ENCODE data around the gene LUC7L.
"Not testable (repeated sequence)": the region's sequence is repeated elsewhere in the genome, so short reads cannot be mapped to it uniquely, and the experiment has no call there.

Gene LUC7L

GRCh38 chr16:164134-164823, 65.0 kb downstream of the LUC7L start:
- not testable (repeated sequence) for DNase-seq

GRCh38 chr16:163696-164095, 65.6 kb downstream of the LUC7L start:
- DNase-seq = not testable (repeated sequence)

GRCh38 chr16:163139-163538, 66.1 kb downstream of the LUC7L start:
- DNase-seq = not testable (repeated sequence)

- DNase-seq = no peak
These were observed 66.8 kb downstream of the LUC7L start for GRCh38 chr16:162271-162991.

- no peak for DNase-seq
These were observed 68.5 kb downstream of the LUC7L start for GRCh38 chr16:160691-161190.

GRCh38 chr16:160242-160641, 69.0 kb downstream of the LUC7L start:
- not testable (repeated sequence) for DNase-seq

GRCh38 chr16:159136-159849, 70.0 kb downstream of the LUC7L start:
- DNase-seq = no peak

GRCh38 chr16:155031-155398, 74.2 kb downstream of the LUC7L start:
- DNase-seq = no peak

GRCh38 chr16:154217-155030, 74.8 kb downstream of the LUC7L start:
- no peak for DNase-seq

- not testable (repeated sequence) for DNase-seq
These were observed 75.6 kb downstream of the LUC7L start for GRCh38 chr16:153550-154216.

- DNase-seq = not testable (repeated sequence)
These were observed 76.1 kb downstream of the LUC7L start for GRCh38 chr16:153129-153521.

- no peak for DNase-seq
These were observed 76.8 kb downstream of the LUC7L start, which contains the start of gene HBZ for GRCh38 chr16:152141-153128. TSS of gene HBZ (plus strand) at chr16:152644. CDS start at chr16:152910, 266 bp downstream.

- DNase-seq = no peak
These were observed 80.1 kb downstream of the LUC7L start for GRCh38 chr16:149024-149660.

GRCh38 chr16:146646-147045, 82.6 kb downstream of the LUC7L start:
- DNase-seq = no peak

- DNase-seq = no peak
These were observed 84.4 kb downstream of the LUC7L start for GRCh38 chr16:144797-145252.

GRCh38 chr16:143456-143855, 85.8 kb downstream of the LUC7L start:
- no peak for DNase-seq

- DNase-seq = no peak
These were observed 86.2 kb downstream of the LUC7L start for GRCh38 chr16:143047-143446.

- no peak for DNase-seq
These were observed 86.8 kb downstream of the LUC7L start for GRCh38 chr16:142405-142967.

- no peak for DNase-seq
These were observed 88.9 kb downstream of the LUC7L start for GRCh38 chr16:140175-140857.
